B cell (primary cell): ENCODE data around the gene ANGPTL2. TPM values are rescaled to one million over a fixed set of nuclear protein-coding genes. Genes with fewer than 3 reads are reported as not detected.

Experiments
- ATAC-seq: fragments of 200-7000 bp; cut with Tn5 transposase; one replicate; pipeline ENCODE4 v1.10.0; 2021; ENCODE audit warnings: low read depth, mild to moderate bottlenecking, moderate number of reproducible peaks, moderate library complexity
- CTCF ChIA-PET: fragments of 350-600 bp; sonication (Branson Sonifier 250); formaldehyde crosslinking; loops from one replicate; lab custom pipeline; 2021; ENCODE audit warnings: antibody characterized with exemption, inconsistent platforms; lab: Charles Lee
- POLR2A ChIA-PET: fragments of 350-600 bp; sonication (Branson Sonifier 250); formaldehyde crosslinking; loops from one replicate; lab custom pipeline; 2021; ENCODE audit warnings: antibody characterized with exemption; lab: Charles Lee
- DNase-seq: peaks from one replicate; pipeline ENCODE4 v3.0.0; 2013
- H2AFZ ChIP-seq: 2 replicates; pipeline ENCODE4 v1.6.1; 2012; ENCODE audit warnings: mild to moderate bottlenecking, low read depth, low read length; ENCODE audit not compliant: insufficient read depth, poor library complexity, severe bottlenecking
- H3K27ac ChIP-seq, 2 donors: 1 replicate in 1 of 2; 2 replicates in 1 of 2; pipeline ENCODE4 v1.5.1; 2012 to 2013; ENCODE audit warnings: low read length in 2 of 2, mild to moderate bottlenecking in 2 of 2, moderate library complexity in 1 of 2
- H3K27me3 ChIP-seq, 4 experiments: fragments of 200-600 bp in 1 of 4; sonication (generic) in 1 of 4; replicated peaks in 1 of 4; 1 replicate in 2 of 4; 2 replicates in 2 of 4; pipeline versions ENCODE4 v1.6.1 to v1.7.0; 2013 to 2016; ENCODE audit warnings: low read length in 3 of 4, mild to moderate bottlenecking in 2 of 4, mixed read lengths in 1 of 4, moderate library complexity in 1 of 4; ENCODE audit not compliant: insufficient read depth in 4 of 4, control insufficient read depth in 3 of 4; ENCODE audit errors: control extremely low read depth in 1 of 4
- H3K36me3 ChIP-seq, 2 experiments: replicated peaks in 1 of 2; 1 replicate in 1 of 2; 2 replicates in 1 of 2; pipeline versions ENCODE4 v1.6.1 to v1.7.1; 2013; ENCODE audit warnings: low read length in 1 of 2; ENCODE audit not compliant: insufficient read depth in 2 of 2, control insufficient read depth in 1 of 2; ENCODE audit errors: control extremely low read depth in 1 of 2, extremely low read depth in 1 of 2
- H3K4me1 ChIP-seq, 2 donors: fragments of 200-600 bp in 1 of 2; sonication (generic) in 1 of 2; 1 replicate in 1 of 2; 2 replicates in 1 of 2; pipeline versions ENCODE4 v1.5.1 to v1.6.1; 2013 to 2017; ENCODE audit warnings: low read length in 2 of 2; ENCODE audit not compliant: control insufficient read depth in 2 of 2, insufficient read depth in 2 of 2
- H3K4me2 ChIP-seq: replicated peaks from 2 replicates; pipeline ENCODE3; 2012; ENCODE audit warnings: mild to moderate bottlenecking, low read depth, low read length; ENCODE audit not compliant: poor library complexity, severe bottlenecking
- H3K4me3 ChIP-seq, 5 experiments: fragments of 200-600 bp in 1 of 5; sonication (generic) in 1 of 5; 1 replicate in 3 of 5; 2 replicates in 2 of 5; pipeline versions ENCODE4 v1.5.1 to v1.7.0; 2011 to 2016; ENCODE audit warnings: low read length in 4 of 5, mild to moderate bottlenecking in 4 of 5, low read depth in 2 of 5, control low read depth in 1 of 5, moderate library complexity in 1 of 5; ENCODE audit not compliant: insufficient read depth in 1 of 5; ENCODE audit errors: control extremely low read depth in 1 of 5, extremely low read depth in 1 of 5
- H3K79me2 ChIP-seq: fragments of 200-600 bp; sonication (generic); one replicate; pipeline ENCODE4 v1.6.0; 2016; ENCODE audit warnings: low read length; ENCODE audit not compliant: control insufficient read depth, insufficient read depth
- H3K9ac ChIP-seq: fragments of 200-600 bp; sonication (generic); 2 replicates; pipeline ENCODE4 v1.6.1; 2017; ENCODE audit warnings: mild to moderate bottlenecking, low read length, moderate library complexity
- H3K9me3 ChIP-seq, 3 donors: one replicate each; pipeline versions ENCODE4 v1.6.1 to v1.7.1; 2013; ENCODE audit warnings: low read length in 2 of 3; ENCODE audit not compliant: control insufficient read depth in 2 of 3, insufficient read depth in 1 of 3; ENCODE audit errors: control extremely low read depth in 1 of 3
- H4K20me1 ChIP-seq: 2 replicates; pipeline ENCODE4 v1.6.0; 2012; ENCODE audit warnings: mild to moderate bottlenecking, low read length; ENCODE audit not compliant: insufficient read depth, control insufficient read depth, poor library complexity, severe bottlenecking
- H3K27ac Mint-ChIP-seq: one replicate; pipeline ENCODE4 v1.8.0; 2021; ENCODE audit warnings: mixed read lengths
- H3K27me3 Mint-ChIP-seq: one replicate; pipeline ENCODE4 v1.8.0; 2021; ENCODE audit warnings: mixed read lengths
- H3K4me1 Mint-ChIP-seq: one replicate; pipeline ENCODE4 v1.8.0; 2021; ENCODE audit warnings: mixed read lengths
- H3K4me3 Mint-ChIP-seq: one replicate; pipeline ENCODE4 v1.8.0; 2021; ENCODE audit warnings: mixed read lengths
- H3K9me3 Mint-ChIP-seq: one replicate; pipeline ENCODE4 v1.8.0; 2022; ENCODE audit warnings: mixed read lengths; ENCODE audit not compliant: insufficient read depth
- CTCF ChIP-seq: fragments of 200-600 bp; IDR thresholded peaks from one replicate; pipeline ENCODE4 v1.8.0; 2022; ENCODE audit warnings: antibody characterized with exemption, mild to moderate bottlenecking
- EZH2 ChIP-seq: IDR thresholded peaks from 2 replicates; pipeline ENCODE4 v1.6.1; 2012; ENCODE audit warnings: borderline replicate concordance, low read depth, mild to moderate bottlenecking, moderate library complexity, low read length; ENCODE audit not compliant: insufficient read depth, poor library complexity, severe bottlenecking
- WGBS: methylation state at CpG from one replicate; pipeline ENCODE4 v1.1.5; 2013; ENCODE audit warnings: missing lambda C conversion rate; ENCODE audit not compliant: insufficient coverage; 5-methylcytosine and 5-hydroxymethylcytosine counted together
- intact Hi-C: fragments of 100-400 bp; cut with micrococcal nuclease; formaldehyde crosslinking; loops from one replicate; pipeline ENCODE4 v1.10.0; 2022
- polyA plus RNA-seq: library from polyadenylated mRNA; depleted of rRNA; stranded (reverse); fragments of >200 nt; gene quantifications from 2 replicates; pipeline ENCODE4 v1.2.3, GENCODE V29; 2012
- total RNA-seq, 2 donors: library from RNA; stranded (reverse); fragments of 120-200 nt in 1 of 2; gene quantifications; 1 replicate in 1 of 2; 2 replicates in 1 of 2; pipeline versions ENCODE4 v1.2.3 to v1.2.4, GENCODE V29; 2013 to 2022

ANGPTL2 gene
- total and polyA plus RNA-seq, 2 donors (not counting 1 experiment from before 2014, with no cell fraction given): not detected

- Mint-ChIP-seq H3K27me3 (no peaks in the 10 kb centered on the region), H3K4me1 (no peaks in the 10 kb centered on the region)
- intact Hi-C loops: no loop called here
These were observed 13.2 kb downstream of the ANGPTL2 start for GRCh38 chr9:127109212-127109711.

More at GRCh38 chr9:127109212-127109711, 13.2 kb downstream of the ANGPTL2 start:
- Histone ChIP-seq H3K27ac (no peak overlapping the region), H3K79me2 (no peaks in the 10 kb centered on the region), H3K9ac (no peak overlapping the region), H3K4me1 (no peaks in the 10 kb centered on the region), H3K4me2 (no peak overlapping the region), H3K4me3 (no peak overlapping the region), H3K36me3 (no peaks in the 10 kb centered on the region), H4K20me1 (no peaks in the 10 kb centered on the region), H3K27me3 (no peaks in the 10 kb centered on the region), H2AFZ (no peak overlapping the region), H3K9me3 (no peaks in the 10 kb centered on the region)
- ATAC-seq (no peak), DNase-seq (no peak)
- TF ChIP-seq CTCF: no peak
- TF ChIP-seq EZH2: no peak
- no peak overlapping the region for H3K27ac Mint-ChIP-seq
- no peak overlapping the region for H3K4me3 Mint-ChIP-seq
- H3K9me3 Mint-ChIP-seq: no peaks in the 10 kb centered on the region
- ChIA-PET CTCF (no interaction called here), POLR2A (no interaction called here)
- WGBS: 87% methylated on average over 4 of the region's 5 CpGs
